GM23248 (cell line): ENCODE results near the gene COG5. TPM values are rescaled to one million over a fixed set of nuclear protein-coding genes. Genes with fewer than 3 reads are reported as not detected.

Experiments
- DNase-seq: peaks from one replicate; pipeline ENCODE4 v3.0.0-alpha.2; 2015
- H2AFZ ChIP-seq: fragments of 200-600 bp; sonication (generic); 2 replicates; pipeline ENCODE4 v1.6.1; 2016; ENCODE audit warnings: antibody characterized with exemption
- H3F3A ChIP-seq: fragments of 200-600 bp; sonication (generic); 2 replicates; pipeline ENCODE4 v1.6.1; 2016; ENCODE audit warnings: mild to moderate bottlenecking, antibody characterized with exemption, mixed run types; ENCODE audit not compliant: insufficient read depth
- H3K27ac ChIP-seq: fragments of 200-600 bp; sonication (generic); 2 replicates; pipeline ENCODE4 v1.5.1; 2016; ENCODE audit warnings: mild to moderate bottlenecking
- H3K27me3 ChIP-seq: fragments of 200-600 bp; sonication (generic); replicated peaks from 2 replicates; pipeline ENCODE4 v1.6.1; 2016; ENCODE audit warnings: mild to moderate bottlenecking; ENCODE audit not compliant: insufficient read depth
- H3K36me3 ChIP-seq: fragments of 200-600 bp; sonication (generic); 2 replicates; pipeline ENCODE4 v1.6.1; 2016; ENCODE audit warnings: low read depth, mild to moderate bottlenecking
- H3K4me1 ChIP-seq: fragments of 200-600 bp; sonication (generic); 2 replicates; pipeline ENCODE4 v1.6.1; 2016; ENCODE audit warnings: mild to moderate bottlenecking; ENCODE audit not compliant: insufficient read depth
- H3K4me2 ChIP-seq: fragments of 200-600 bp; sonication (generic); one replicate; pipeline ENCODE4 v1.6.1; 2016; ENCODE audit warnings: mild to moderate bottlenecking; ENCODE audit not compliant: unreplicated experiment
- H3K4me3 ChIP-seq: fragments of 200-600 bp; sonication (generic); 2 replicates; pipeline ENCODE4 v1.5.1; 2016; ENCODE audit warnings: mild to moderate bottlenecking
- H3K79me2 ChIP-seq: fragments of 200-600 bp; sonication (generic); 2 replicates; pipeline ENCODE4 v1.6.1; 2016; ENCODE audit warnings: mild to moderate bottlenecking; ENCODE audit not compliant: insufficient read depth
- H3K9ac ChIP-seq: fragments of 200-600 bp; sonication (generic); 2 replicates; pipeline ENCODE4 v1.6.1; 2016; ENCODE audit warnings: mild to moderate bottlenecking
- H3K9me2 ChIP-seq: fragments of 200-600 bp; sonication (generic); 2 replicates; pipeline ENCODE4 v1.6.1; 2016; ENCODE audit warnings: mixed run types, mild to moderate bottlenecking, moderate library complexity; ENCODE audit not compliant: insufficient read depth
- H3K9me3 ChIP-seq: fragments of 200-600 bp; sonication (generic); one replicate; pipeline ENCODE4 v1.6.1; 2017; ENCODE audit warnings: low read depth
- H4K20me1 ChIP-seq: fragments of 200-600 bp; sonication (generic); 2 replicates; pipeline ENCODE4 v1.6.0; 2016; ENCODE audit not compliant: insufficient read depth
- EZH2 ChIP-seq: fragments of 200-600 bp; sonication (generic); IDR thresholded peaks from 2 replicates; pipeline ENCODE4 v1.6.1; 2018; ENCODE audit warnings: antibody characterized with exemption, mild to moderate bottlenecking; ENCODE audit not compliant: insufficient read depth, poor library complexity, severe bottlenecking
- EZH2phosphoT487 ChIP-seq: fragments of 200-600 bp; sonication (generic); IDR thresholded peaks from 2 replicates; pipeline ENCODE4 v1.6.1; 2018; ENCODE audit warnings: antibody characterized with exemption, moderate library complexity, mild to moderate bottlenecking, low read depth; ENCODE audit not compliant: insufficient read depth
- WGBS, 2 experiments: methylation state at CpG; one replicate each; pipeline ENCODE4 v1.1.6; 2015 to 2017; ENCODE audit warnings: low lambda C conversion rate in 2 of 2, low coverage in 1 of 2; ENCODE audit errors: missing lambda C conversion rate in 2 of 2; 5-methylcytosine and 5-hydroxymethylcytosine counted together
- in situ Hi-C: fragments of 300-500 bp; cut with MboI; formaldehyde crosslinking; loops from 2 replicates; pipeline ENCODE4 v1.15.0; 2020
- polyA plus RNA-seq: library from polyadenylated mRNA; unstranded; fragments of >200 nt; fragmentation: Nextera tagmentation; extraction: Ambion mirVana; gene quantifications from 2 replicates; pipeline ENCODE4 v1.2.1, GENCODE V29; 2016
- total RNA-seq: library from RNA; depleted of rRNA; stranded (reverse); fragments of >200 nt; shearing (Covaris generic); gene quantifications from 2 replicates; pipeline ENCODE4 v1.2.3, GENCODE V29; 2014

Gene COG5
- total and polyA plus RNA-seq, 2 experiments from 2014 or later, result 20.7 to 26.0 TPM

DNA sequence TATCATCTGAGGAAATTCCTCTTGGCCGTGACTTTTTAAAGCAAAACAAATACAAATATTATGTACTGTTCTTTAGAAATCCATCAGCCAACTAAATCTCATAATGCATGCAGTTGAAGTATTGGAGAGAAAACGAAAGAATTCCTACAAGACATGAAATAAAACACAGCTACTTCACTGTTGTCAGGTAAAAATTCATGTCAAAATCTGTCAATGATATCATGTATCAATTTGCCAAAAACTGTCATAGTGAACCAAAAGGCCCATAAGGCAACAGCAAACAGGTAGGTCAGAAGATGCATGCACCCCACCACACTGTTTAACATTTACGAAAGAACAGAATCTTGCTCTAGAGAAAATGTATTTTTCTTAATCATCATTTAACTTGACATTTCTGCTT is 91.6 kb downstream of the COG5 start:
- H3K4me2 ChIP-seq, result peak overlapping the region; percentile 4
- no peak overlapping the region for H3K27ac ChIP-seq
- in situ Hi-C loops, result loop anchor here (25.0 kb wide), 2 partner anchors 265 to 390 kb away; partner anchors contain the start of gene CBLL1
- no peaks in the 10 kb centered on the region for H4K20me1 ChIP-seq
- H3K4me1 ChIP-seq, result peaks cover 10% of the 10 kb centered on the region
- no peak overlapping the region for H3K4me3 ChIP-seq
- TF ChIP-seq EZH2phosphoT487 (no peak), EZH2 (no peak)
- H3K36me3 ChIP-seq, result no peaks in the 10 kb centered on the region
- WGBS, 2 experiments, result 49 to 53% methylated on average over 3 of the region's 3 CpGs
- no peaks in the 10 kb centered on the region for H3K27me3 ChIP-seq
- no peak overlapping the region for H3K9ac ChIP-seq
- no peak for DNase-seq
- no peaks in the 10 kb centered on the region for H3K9me3 ChIP-seq
- no peaks in the 10 kb centered on the region for H3F3A ChIP-seq
- H2AFZ ChIP-seq, result no peak overlapping the region
- H3K79me2 ChIP-seq, result no peaks in the 10 kb centered on the region
- H3K9me2 ChIP-seq, result no peaks in the 10 kb centered on the region

GRCh38 chr7:107471292-107472070 is 92.2 kb downstream of the COG5 start:
- 35 to 39% methylated on average over 3 of the region's 3 CpGs for WGBS, 2 experiments
- in situ Hi-C loops, result loop anchor here (25.0 kb wide), 2 partner anchors 266 to 391 kb away; partner anchors contain the start of gene CBLL1
- no peak for DNase-seq

GRCh38 chr7:107469929-107470328 is 93.8 kb downstream of the COG5 start, which contains the start of gene GPR22:
Gene GPR22 (plus strand): TSS chr7:107470057. CDS start chr7:107474061, 4,004 bp downstream.
- WGBS, 2 experiments, result 92 to 95% methylated on average over 4 of the region's 4 CpGs
- TF ChIP-seq EZH2phosphoT487, result no peak
- TF ChIP-seq EZH2, result no peak
- H3K79me2 ChIP-seq, result no peaks in the 10 kb centered on the region
- H2AFZ ChIP-seq, result no peak within 1 kb of the TSS
- H3K9me2 ChIP-seq, result no peaks in the 10 kb centered on the region
- no peaks in the 10 kb centered on the region for H4K20me1 ChIP-seq
- no peaks in the 10 kb centered on the region for H3K27me3 ChIP-seq
- no peak within 1 kb of the TSS for H3K27ac ChIP-seq
- DNase-seq, result no peak
- H3K36me3 ChIP-seq, result no peaks in the 10 kb centered on the region
- in situ Hi-C loops, result loop anchor here (25.0 kb wide), 2 partner anchors 267 to 392 kb away; partner anchors contain the start of gene CBLL1
- H3K9me3 ChIP-seq, result no peaks in the 10 kb centered on the region
- no peak within 1 kb of the TSS for H3K4me2 ChIP-seq
- H3K4me1 ChIP-seq, result peaks cover 10% of the 10 kb centered on the region
- H3K9ac ChIP-seq, result no peak within 1 kb of the TSS
- H3F3A ChIP-seq, result no peaks in the 10 kb centered on the region
- no peak within 1 kb of the TSS for H3K4me3 ChIP-seq

More at GRCh38 chr7:107471292-107472070, 92.2 kb downstream of the COG5 start:
- H3K4me2 ChIP-seq, result peak overlapping the region; percentile 4
- no peak overlapping the region for H2AFZ ChIP-seq
- H3K4me3 ChIP-seq, result no peak overlapping the region
- no peak overlapping the region for H3K27ac ChIP-seq
- no peaks in the 10 kb centered on the region for H3K27me3 ChIP-seq
- no peaks in the 10 kb centered on the region for H3F3A ChIP-seq
- no peaks in the 10 kb centered on the region for H3K79me2 ChIP-seq
- H3K9ac ChIP-seq, result no peak overlapping the region
- H3K9me2 ChIP-seq, result no peaks in the 10 kb centered on the region
- H3K9me3 ChIP-seq, result no peaks in the 10 kb centered on the region
- peaks cover 10% of the 10 kb centered on the region for H3K4me1 ChIP-seq
- H3K36me3 ChIP-seq, result no peaks in the 10 kb centered on the region
- TF ChIP-seq EZH2, result no peak
- no peak for TF ChIP-seq EZH2phosphoT487
- no peaks in the 10 kb centered on the region for H4K20me1 ChIP-seq

DNA sequence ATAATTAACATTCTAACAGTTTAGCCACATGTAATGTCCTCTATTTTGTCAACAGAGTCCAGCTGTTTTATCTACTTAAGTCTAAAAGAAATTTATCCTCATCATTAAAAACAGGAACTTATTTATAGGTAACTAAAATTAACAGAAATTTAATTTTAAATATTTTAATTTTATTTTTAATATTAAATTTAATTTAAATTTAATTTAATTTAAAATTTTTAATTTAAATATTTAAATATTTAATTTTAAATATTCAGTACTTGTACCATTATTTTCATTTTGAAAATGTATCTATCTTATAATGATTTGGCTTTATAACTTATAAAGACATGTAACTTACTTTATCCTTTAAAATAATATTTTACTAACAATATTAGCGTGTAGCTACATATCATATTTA is 94.9 kb downstream of the COG5 start:
- Histone ChIP-seq H3K27ac (no peak overlapping the region), H3K9me2 (no peaks in the 10 kb centered on the region), H3K4me2 (no peak overlapping the region), H3K79me2 (no peaks in the 10 kb centered on the region), H3K36me3 (no peaks in the 10 kb centered on the region), H4K20me1 (no peaks in the 10 kb centered on the region), H3F3A (no peaks in the 10 kb centered on the region), H3K4me1 (peaks cover 10% of the 10 kb centered on the region), H3K27me3 (no peaks in the 10 kb centered on the region), H2AFZ (no peak overlapping the region), H3K9me3 (no peaks in the 10 kb centered on the region), H3K4me3 (no peak overlapping the region), H3K9ac (no peak overlapping the region)
- 95 to 98% methylated on average over 1 of the region's 1 CpG for WGBS, 2 experiments
- no peak for DNase-seq
- no peak for TF ChIP-seq EZH2
- TF ChIP-seq EZH2phosphoT487, result no peak
- in situ Hi-C loops, result loop anchor here (25.0 kb wide), 2 partner anchors 268 to 393 kb away; partner anchors contain the start of gene CBLL1
